Fibroblast of skin of left biceps (primary cell): ENCODE measurements around the gene SMIM24.
A peak's percentile ranks its signal among the peaks of the same experiment; 100 is the strongest.
"Not testable (repeated sequence)": the region's sequence is repeated elsewhere in the genome, so short reads cannot be mapped to it uniquely, and the experiment has no call there.

ENCODE experiments used
- DNase-seq, 2 experiments: peaks; one replicate each; pipeline ENCODE4 v3.0.0-alpha.2; 2013; ENCODE audit warnings: low read depth in 2 of 2

The SMIM24 gene

GRCh38 chr19:3514930-3515329 is 34.6 kb upstream of the SMIM24 start:
- DNase-seq = no peak

GRCh38 chr19:3513229-3514140 is 33.2 kb upstream of the SMIM24 start:
- DNase-seq = no peak

GRCh38 chr19:3512562-3513228 is 32.4 kb upstream of the SMIM24 start:
- DNase-seq = no peak

GRCh38 chr19:3511506-3512251 is 31.4 kb upstream of the SMIM24 start:
- no peak for DNase-seq

- no peak for DNase-seq
Observed at GRCh38 chr19:3510727-3511126, 30.4 kb upstream of the SMIM24 start.

- DNase-seq = no peak
Observed at GRCh38 chr19:3509566-3509989, 29.3 kb upstream of the SMIM24 start.

- no peak for DNase-seq
Observed at GRCh38 chr19:3508771-3509535, 28.6 kb upstream of the SMIM24 start.

GRCh38 chr19:3508121-3508661 is 27.9 kb upstream of the SMIM24 start:
- DNase-seq = not testable (repeated sequence)

- no peak for DNase-seq
Observed at GRCh38 chr19:3507371-3508120, 27.2 kb upstream of the SMIM24 start.

GRCh38 chr19:3506384-3507340 is 26.3 kb upstream of the SMIM24 start:
- DNase-seq = no peak

GRCh38 chr19:3505598-3506383 is 25.5 kb upstream of the SMIM24 start, which contains the start of gene FZR1:
FZR1 (plus strand) TSS chr19:3506311; CDS start chr19:3522990, 16,679 bp downstream.
- peak; percentile 96 to 97 for DNase-seq

- no peak for DNase-seq
Observed at GRCh38 chr19:3504735-3505134, 24.4 kb upstream of the SMIM24 start.

- DNase-seq = no peak
Observed at GRCh38 chr19:3503036-3503572, 22.8 kb upstream of the SMIM24 start.

- DNase-seq = no peak
Observed at GRCh38 chr19:3501780-3502179, 21.5 kb upstream of the SMIM24 start.

- DNase-seq = peak; percentile 87 to 89
Observed at GRCh38 chr19:3500429-3501101, 20.2 kb upstream of the SMIM24 start, which contains the start of gene DOHH. DOHH (minus strand) TSS chr19:3500674; CDS start chr19:3496814, 3,860 bp downstream.

- no peak for DNase-seq
Observed at GRCh38 chr19:3499738-3500428, 19.6 kb upstream of the SMIM24 start.
